Measurements from ENCODE around the gene NT5DC2.

- TF ChIP-seq CTCF (IDR thresholded peaks at IDR 0.05; ENCODE audit: low read depth, low read length) (no peak), EZH2phosphoT487 (IDR thresholded peaks at IDR 0.05; ENCODE audit: low read depth) (no peak)
Measured at GRCh38 chr3:52487788-52488691, 45.6 kb downstream of the NT5DC2 start.

All from OCI-LY3 (cell line).